Testis (tissue), 3 donors: ENCODE measurements around the gene LAMA1. TPM values are rescaled to one million over a fixed set of nuclear protein-coding genes. Genes with fewer than 3 reads are reported as not detected.
A peak's percentile ranks its signal among the peaks of the same experiment; 100 is the strongest.

Experiments
- DNase-seq: peaks from one replicate; pipeline ENCODE4 v3.0.0-alpha.2; 2019
- H3K27ac ChIP-seq, 2 donors: fragments of 200-600 bp; sonication (generic); one replicate each; pipeline ENCODE4 v1.5.1; 2019
- H3K27me3 ChIP-seq: fragments of 200-600 bp; sonication (generic); one replicate; pipeline ENCODE4 v1.5.1; 2019
- H3K36me3 ChIP-seq: fragments of 200-600 bp; sonication (generic); one replicate; pipeline ENCODE4 v1.5.1; 2017; ENCODE audit warnings: low read depth; ENCODE audit errors: missing control alignments
- H3K4me1 ChIP-seq: fragments of 200-600 bp; sonication (generic); one replicate; pipeline ENCODE4 v1.5.1; 2019
- H3K4me3 ChIP-seq, 2 donors: fragments of 200-600 bp; sonication (generic); one replicate each; pipeline ENCODE4 v1.5.1; 2017 to 2019
- H3K9me3 ChIP-seq: fragments of 200-600 bp; sonication (generic); one replicate; pipeline ENCODE4 v1.5.1; 2017
- POLR2A ChIP-seq: fragments of 450-650 bp; IDR thresholded peaks from one replicate; pipeline ENCODE4 v1.6.1; 2017; ENCODE audit warnings: antibody characterized with exemption, mild to moderate bottlenecking, moderate library complexity
- WGBS, 2 donors: methylation state at CpG; one replicate each; pipeline ENCODE4 v1.1.5; 2018; 5-methylcytosine and 5-hydroxymethylcytosine counted together
- intact Hi-C: fragments of 100-400 bp; cut with DNase I; formaldehyde crosslinking; loops from one replicate; pipeline ENCODE4 v1.15.1; 2023; ENCODE audit warnings: low total_unique reads
- polyA plus RNA-seq: library from polyadenylated mRNA; stranded (reverse); fragments of 350-450 nt; fragmentation: Illumina TruSeq; extraction: RNeasy Lipid Tissue Mini Kit (QIAGEN cat#74804); gene quantifications from one replicate; pipeline ENCODE4 v1.2.3, GENCODE V29; 2014; ENCODE audit warnings: low read depth, low replicate concordance; ENCODE audit not compliant: insufficient read depth
- total RNA-seq, 2 donors: library from RNA; depleted of rRNA; stranded (reverse); fragments of >200 nt; gene quantifications; one replicate each; pipeline ENCODE4 v1.2.3, GENCODE V29; 2016
- TF ChIP-seq, protein P1 (sequence below), 3 experiments: fragments of 450-650 bp in 2 of 3; fragments of 200-600 bp in 1 of 3; sonication (generic) in 1 of 3; IDR thresholded peaks; one replicate each; pipeline ENCODE4 v1.5.1; 2016 to 2019; ENCODE audit warnings: antibody characterized with exemption in 3 of 3, mild to moderate bottlenecking in 2 of 3, moderate library complexity in 1 of 3

The LAMA1 gene
- total and polyA plus RNA-seq, 3 donors from 2014 or later = 35.7 to 146 (median 141) TPM

DNA sequence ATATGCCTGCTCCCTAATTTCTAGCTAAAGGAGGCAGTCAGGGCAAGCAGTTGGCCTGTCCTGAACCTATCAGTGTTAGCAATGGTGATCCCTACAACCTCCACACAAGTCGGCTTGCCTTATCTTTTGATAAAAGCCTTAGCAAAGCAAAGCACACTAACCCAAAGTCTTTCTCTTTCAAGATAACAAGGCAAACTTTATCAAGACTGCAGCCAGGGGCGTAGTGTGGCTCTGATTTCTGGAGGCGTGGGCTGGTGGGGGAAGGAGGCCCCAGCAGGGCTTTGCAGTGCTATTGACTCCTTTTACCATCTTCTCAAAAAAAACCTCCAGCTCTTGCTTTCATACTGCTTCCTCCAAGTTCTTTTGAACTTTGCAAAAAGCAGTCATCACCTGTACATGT lies 40.2 kb upstream of the LAMA1 start:
- 57 to 67% methylated on average over 3 of the region's 3 CpGs for WGBS, 2 donors
- TF ChIP-seq, protein P1, sequence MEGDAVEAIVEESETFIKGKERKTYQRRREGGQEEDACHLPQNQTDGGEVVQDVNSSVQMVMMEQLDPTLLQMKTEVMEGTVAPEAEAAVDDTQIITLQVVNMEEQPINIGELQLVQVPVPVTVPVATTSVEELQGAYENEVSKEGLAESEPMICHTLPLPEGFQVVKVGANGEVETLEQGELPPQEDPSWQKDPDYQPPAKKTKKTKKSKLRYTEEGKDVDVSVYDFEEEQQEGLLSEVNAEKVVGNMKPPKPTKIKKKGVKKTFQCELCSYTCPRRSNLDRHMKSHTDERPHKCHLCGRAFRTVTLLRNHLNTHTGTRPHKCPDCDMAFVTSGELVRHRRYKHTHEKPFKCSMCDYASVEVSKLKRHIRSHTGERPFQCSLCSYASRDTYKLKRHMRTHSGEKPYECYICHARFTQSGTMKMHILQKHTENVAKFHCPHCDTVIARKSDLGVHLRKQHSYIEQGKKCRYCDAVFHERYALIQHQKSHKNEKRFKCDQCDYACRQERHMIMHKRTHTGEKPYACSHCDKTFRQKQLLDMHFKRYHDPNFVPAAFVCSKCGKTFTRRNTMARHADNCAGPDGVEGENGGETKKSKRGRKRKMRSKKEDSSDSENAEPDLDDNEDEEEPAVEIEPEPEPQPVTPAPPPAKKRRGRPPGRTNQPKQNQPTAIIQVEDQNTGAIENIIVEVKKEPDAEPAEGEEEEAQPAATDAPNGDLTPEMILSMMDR (IDR thresholded peaks at IDR 0.05) = no peak
- no peak for TF ChIP-seq POLR2A
- intact Hi-C loops = no loop called here

DNA sequence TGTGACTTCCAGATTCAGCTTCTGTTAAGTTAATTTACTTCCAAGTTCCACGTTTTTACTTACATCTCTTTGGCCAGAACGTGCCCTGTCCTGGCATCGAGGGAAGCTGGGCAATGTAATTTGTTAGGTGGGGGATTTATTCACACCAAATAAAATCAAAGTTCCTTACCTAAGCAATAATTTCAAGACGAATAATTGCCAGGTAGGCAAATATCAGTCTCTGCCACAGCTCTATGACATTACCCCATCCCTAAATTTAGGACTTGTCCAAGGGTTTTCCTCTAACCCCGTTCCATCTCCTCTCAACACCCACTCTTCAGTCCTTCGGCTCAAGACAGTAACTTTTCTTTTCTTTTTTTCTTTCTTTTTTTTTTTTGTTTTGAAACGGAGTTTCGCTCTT lies 38.3 kb upstream of the LAMA1 start:
- 88 to 89% methylated on average over 8 of the region's 8 CpGs for WGBS, 2 donors
- intact Hi-C loops = no loop called here

More for the DNA sequence above, 40.2 kb upstream of the LAMA1 start:
- no peaks in the 10 kb centered on the region for H3K9me3 ChIP-seq
- peak overlapping the region in 1 of 2 donors; percentile 36 for H3K27ac ChIP-seq
- H3K4me1 ChIP-seq = peaks cover 15% of the 10 kb centered on the region
- no peaks in the 10 kb centered on the region for H3K27me3 ChIP-seq
- no peaks in the 10 kb centered on the region for H3K36me3 ChIP-seq
- peak; percentile 25 for DNase-seq
- H3K4me3 ChIP-seq = no peak overlapping the region

DNA sequence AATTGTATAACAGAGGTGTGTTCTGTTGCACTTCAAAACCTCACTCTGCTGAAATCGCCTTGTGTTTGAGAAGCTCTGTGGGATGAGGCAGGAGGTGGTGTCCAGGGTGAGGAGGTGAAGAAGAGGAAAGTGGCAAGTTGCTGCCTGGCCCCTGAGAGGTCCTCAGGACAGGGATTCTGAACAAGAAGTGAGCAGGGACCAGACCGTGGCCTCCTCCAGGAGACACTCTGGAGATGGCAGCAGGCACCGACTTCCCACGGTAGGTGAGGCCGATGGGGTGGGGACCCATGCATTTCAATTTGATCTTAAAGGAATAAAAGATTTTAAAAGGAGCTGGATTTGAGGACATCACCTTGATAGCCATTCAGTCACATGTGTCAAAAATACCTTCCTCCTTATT lies 37.5 kb upstream of the LAMA1 start:
- H3K27ac ChIP-seq = no peak overlapping the region
- DNase-seq = peak; percentile 8

More for the DNA sequence above, 38.3 kb upstream of the LAMA1 start:
- Histone ChIP-seq H3K4me3 (no peak overlapping the region), H3K36me3 (no peaks in the 10 kb centered on the region), H3K4me1 (peaks cover 15% of the 10 kb centered on the region), H3K27me3 (no peaks in the 10 kb centered on the region), H3K9me3 (no peaks in the 10 kb centered on the region), H3K27ac (peak overlapping the region in 1 of 2 donors; percentile 1)
- no peak for TF ChIP-seq POLR2A
- TF ChIP-seq, protein P1 (IDR thresholded peaks at IDR 0.05) = no peak
- no peak for DNase-seq

GRCh38 chr18:7152440-7152839 lies 34.8 kb upstream of the LAMA1 start:
- Histone ChIP-seq H3K27ac (no peak overlapping the region), H3K4me3 (no peak overlapping the region), H3K4me1 (peaks cover 7% of the 10 kb centered on the region), H3K36me3 (no peaks in the 10 kb centered on the region), H3K9me3 (no peaks in the 10 kb centered on the region), H3K27me3 (no peaks in the 10 kb centered on the region)
- 83% methylated on average over 1 of the region's 1 CpG for WGBS, 2 donors
- peak; percentile 9 for DNase-seq
- TF ChIP-seq, protein P1 (IDR thresholded peaks at IDR 0.05) = no peak
- TF ChIP-seq POLR2A = no peak
- intact Hi-C loops = no loop called here

More for the DNA sequence above, 37.5 kb upstream of the LAMA1 start:
- Histone ChIP-seq H3K9me3 (no peaks in the 10 kb centered on the region), H3K4me1 (peaks cover 15% of the 10 kb centered on the region), H3K27me3 (no peaks in the 10 kb centered on the region), H3K36me3 (no peaks in the 10 kb centered on the region), H3K4me3 (no peak overlapping the region)
- no peak for TF ChIP-seq POLR2A
- TF ChIP-seq, protein P1 (IDR thresholded peaks at IDR 0.05) = no peak
- intact Hi-C loops = no loop called here
- 86 to 97% methylated on average over 5 of the region's 5 CpGs for WGBS, 2 donors

DNA sequence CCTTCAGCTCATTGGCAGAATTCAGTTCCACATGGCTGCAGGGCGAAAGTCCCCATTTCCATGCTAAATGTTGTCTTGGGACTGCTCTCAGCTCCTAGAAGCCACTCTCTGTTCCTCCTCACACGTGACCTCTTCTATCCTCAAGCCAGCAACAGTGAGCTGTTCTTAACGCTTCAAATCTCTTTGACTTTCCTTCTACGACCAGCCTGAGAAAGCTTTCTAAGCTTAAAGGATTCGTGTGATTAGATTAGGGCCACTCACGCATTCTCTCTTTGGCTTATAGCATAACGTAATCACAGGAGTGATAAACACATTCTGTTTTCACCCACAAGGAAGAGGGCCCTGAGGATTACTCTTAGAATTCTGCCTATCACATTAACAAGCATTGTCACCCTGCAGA lies 29.8 kb upstream of the LAMA1 start:
- TF ChIP-seq POLR2A = no peak
- TF ChIP-seq, protein P1 (IDR thresholded peaks at IDR 0.05) = no peak
- WGBS, 2 donors = 60 to 70% methylated on average over 7 of the region's 7 CpGs
- intact Hi-C loops = no loop called here

More for the DNA sequence above, 29.8 kb upstream of the LAMA1 start:
- H3K36me3 ChIP-seq = no peaks in the 10 kb centered on the region
- H3K4me1 ChIP-seq = no peaks in the 10 kb centered on the region
- H3K27me3 ChIP-seq = no peaks in the 10 kb centered on the region
- peak; percentile 17 for DNase-seq
- H3K9me3 ChIP-seq = no peaks in the 10 kb centered on the region
- peak overlapping the region; percentile 45 to 69 for H3K27ac ChIP-seq
- no peak overlapping the region for H3K4me3 ChIP-seq
